GM12878 (cell line): ENCODE data around the gene PLCB4. TPM values are rescaled to one million over a fixed set of nuclear protein-coding genes. Genes with fewer than 3 reads are reported as not detected.

ENCODE experiments used
- ATAC-seq: fragments of 200-7000 bp; cut with Tn5 transposase; 3 replicates; pipeline ENCODE4 v1.9.1; 2020; ENCODE audit warnings: mild to moderate bottlenecking, moderate library complexity
- BruUV-seq: library from RNA; stranded (reverse); fragments of 400-500 nt; replicated peaks from 2 replicates; lab custom pipeline; 2021; lab: Mats Ljungman, UMichigan
- CTCF ChIA-PET: fragments of 300-600 bp; sonication (Branson Sonifier 250); formaldehyde crosslinking; extraction: SDS; loops from one replicate; lab custom pipeline; 2021; ENCODE audit warnings: inconsistent platforms; lab: Yijun Ruan, JAX
- POLR2A ChIA-PET: fragments of 350-600 bp; formaldehyde crosslinking; extraction: SDS; loops from one replicate; lab custom pipeline; 2021; ENCODE audit warnings: inconsistent platforms; lab: Charles Lee
- RAD21 ChIA-PET: fragments of 300-600 bp; sonication (Branson Sonifier 250); formaldehyde crosslinking; loops from one replicate; lab custom pipeline; 2023; ENCODE audit warnings: antibody characterized with exemption; ENCODE audit not compliant: unreplicated experiment; lab: Charles Lee
- SMC1A ChIA-PET: fragments of 300-600 bp; sonication (Branson Sonifier 250); formaldehyde crosslinking; loops from one replicate; lab custom pipeline; 2023; ENCODE audit not compliant: unreplicated experiment, uncharacterized antibody; lab: Charles Lee
- DNase-seq: peaks from one replicate; pipeline ENCODE4 v3.0.0-alpha.2; 2011; ENCODE audit warnings: low read depth, low spot score
- FAIRE-seq: peaks from 3 replicates; lab custom pipeline; 2011; peaks lifted over from hg19 to GRCh38; lab: Jason Lieb, UNC
- H2AFZ ChIP-seq: 2 replicates; pipeline ENCODE4 v1.6.0; 2011; ENCODE audit warnings: low read depth, low read length, control low read depth; ENCODE audit not compliant: control insufficient read depth
- H3K27ac ChIP-seq: 2 replicates; pipeline ENCODE4 v1.5.1; 2011; ENCODE audit warnings: control low read depth; ENCODE audit not compliant: control insufficient read depth, insufficient read depth
- H3K27me3 ChIP-seq, 2 experiments: replicated peaks in 1 of 2; 2 replicates each; pipeline versions ENCODE4 v1.6.0 to v1.6.1; 2011; ENCODE audit warnings: low read length in 1 of 2; ENCODE audit not compliant: control insufficient read depth in 2 of 2, insufficient read depth in 2 of 2
- H3K36me3 ChIP-seq, 2 experiments: 2 replicates each; pipeline ENCODE4 v1.5.1; 2011; ENCODE audit warnings: low read length in 1 of 2; ENCODE audit not compliant: control insufficient read depth in 2 of 2, insufficient read depth in 2 of 2
- H3K4me1 ChIP-seq: 2 replicates; pipeline ENCODE4 v1.6.1; 2011; ENCODE audit warnings: mild to moderate bottlenecking, low read length, moderate library complexity, mixed read lengths; ENCODE audit not compliant: control insufficient read depth, insufficient read depth
- H3K4me2 ChIP-seq: 2 replicates; pipeline ENCODE4 v1.6.0; 2011; ENCODE audit warnings: control low read depth; ENCODE audit not compliant: control insufficient read depth, insufficient read depth
- H3K4me3 ChIP-seq: fragments of 200-600 bp; sonication (generic); 2 replicates; pipeline ENCODE4 v1.5.1; 2016
- H3K79me2 ChIP-seq: 2 replicates; pipeline ENCODE4 v1.6.0; 2011; ENCODE audit warnings: low read length; ENCODE audit not compliant: control insufficient read depth, insufficient read depth
- H3K9ac ChIP-seq: 2 replicates; pipeline ENCODE4 v1.8.0; 2011; ENCODE audit warnings: low read length, control low read depth, mixed read lengths; ENCODE audit not compliant: control insufficient read depth, insufficient read depth
- H3K9me3 ChIP-seq: replicated peaks from 3 replicates; pipeline ENCODE4 v1.5.1; 2011; ENCODE audit warnings: mild to moderate bottlenecking, low read length; ENCODE audit not compliant: control insufficient read depth, insufficient read depth
- H4K20me1 ChIP-seq: 2 replicates; pipeline ENCODE4 v1.6.0; 2011; ENCODE audit not compliant: control insufficient read depth, insufficient read depth
- ASH2L ChIP-seq: fragments of 300-600, 200-600 bp; sonication (generic); IDR thresholded peaks from 2 replicates; pipeline ENCODE4 v1.6.1; 2017; ENCODE audit warnings: low read depth, mild to moderate bottlenecking, borderline replicate concordance
- BCL11A ChIP-seq: IDR thresholded peaks from 2 replicates; pipeline ENCODE4 v1.6.1; 2011; ENCODE audit warnings: low read depth, low read length
- BCLAF1 ChIP-seq: fragments of 450-650 bp; IDR thresholded peaks from 2 replicates; pipeline ENCODE4 v1.6.1; 2017; ENCODE audit warnings: antibody characterized with exemption, mild to moderate bottlenecking, moderate library complexity
- CHD4 ChIP-seq: fragments of 200-600 bp; sonication (generic); IDR thresholded peaks from 2 replicates; pipeline ENCODE4 v1.6.1; 2016; ENCODE audit warnings: mild to moderate bottlenecking
- FOS ChIP-seq: IDR thresholded peaks from 3 replicates; pipeline ENCODE4 v1.6.1; 2011; ENCODE audit warnings: borderline replicate concordance; ENCODE audit not compliant: insufficient read length; ENCODE audit errors: extremely low read depth
- MAX ChIP-seq: IDR thresholded peaks from 2 replicates; pipeline ENCODE4 v1.6.1; 2012; ENCODE audit warnings: low read depth, low read length, improper control_type of control experiment
- NFYA ChIP-seq: IDR thresholded peaks from 2 replicates; pipeline ENCODE4 v1.6.1; 2011; ENCODE audit warnings: low read depth, mild to moderate bottlenecking, low read length, improper control_type of control experiment, borderline replicate concordance
- PAX5 ChIP-seq: IDR thresholded peaks from 2 replicates; pipeline ENCODE4 v1.6.1; 2011; ENCODE audit warnings: low read depth, low read length, borderline replicate concordance
- RAD51 ChIP-seq: fragments of 450-650 bp; IDR thresholded peaks from 2 replicates; pipeline ENCODE4 v1.6.1; 2016; ENCODE audit warnings: moderate library complexity, mild to moderate bottlenecking, inconsistent platforms
- RELB ChIP-seq: fragments of 450-650 bp; IDR thresholded peaks from 2 replicates; pipeline ENCODE4 v1.6.1; 2017; ENCODE audit warnings: low read depth, mild to moderate bottlenecking, moderate library complexity
- USF2 ChIP-seq: IDR thresholded peaks from 2 replicates; pipeline ENCODE4 v1.6.1; 2011; ENCODE audit warnings: low read depth, low read length, improper control_type of control experiment, borderline replicate concordance
- ZBTB4 ChIP-seq: fragments of 450-650 bp; formaldehyde crosslinking; IDR thresholded peaks from 2 replicates; pipeline ENCODE4 v1.4.0; 2022; ENCODE audit warnings: mild to moderate bottlenecking, moderate library complexity
- ZNF24 ChIP-seq: fragments of 450-650 bp; IDR thresholded peaks from 2 replicates; pipeline ENCODE4 v1.6.1; 2017; ENCODE audit warnings: antibody characterized with exemption, mild to moderate bottlenecking
- ZNF274 ChIP-seq: IDR thresholded peaks from one replicate; pipeline ENCODE4 v1.8.0; 2011; ENCODE audit not compliant: insufficient read length, insufficient read depth
- WGBS: methylation state at CpG from one replicate; pipeline ENCODE4 v1.1.6; 2016; ENCODE audit warnings: low lambda C conversion rate; ENCODE audit not compliant: insufficient replicate concordance, insufficient coverage; ENCODE audit errors: missing lambda C conversion rate; 5-methylcytosine and 5-hydroxymethylcytosine counted together
- in situ Hi-C: fragments of 300-500 bp; cut with MboI; formaldehyde crosslinking; loops from 9 replicates; pipeline ENCODE4 v1.14.3; 2018; ENCODE audit warnings: mixed read lengths
- intact Hi-C: fragments of 100-400 bp; cut with micrococcal nuclease; formaldehyde crosslinking; loops from one replicate; pipeline ENCODE4 v1.14.2; 2022; ENCODE audit not compliant: unreplicated experiment
- polyA plus RNA-seq, 11 experiments: library from polyadenylated mRNA; depleted of rRNA in 4 of 11; unstranded in 6 of 11; stranded (reverse) in 5 of 11; fragments of >200 nt; fragmentation: Nextera tagmentation in 4 of 11; fragmentation: Illumina TruSeq in 1 of 11; extraction: Ambion mirVana in 4 of 11; extraction: Trizol in 1 of 11; gene quantifications; 1 replicate in 1 of 11; 2 replicates in 10 of 11; pipeline versions ENCODE4 v1.2.1 to v1.2.3, GENCODE V29; 2011 to 2016; ENCODE audit warnings: inconsistent platforms in 2 of 11, missing spikeins in 2 of 11, low read depth in 1 of 11
- total RNA-seq, 4 experiments: library from RNA; depleted of rRNA in 3 of 4; stranded (reverse); fragments of >200 nt in 3 of 4; fragmentation: Illumina TruSeq in 1 of 4; extraction: Trizol in 1 of 4; gene quantifications; 2 replicates each; pipeline versions ENCODE4 v1.2.1 to v1.2.3, GENCODE V29; 2013 to 2021

Gene PLCB4
- total and polyA plus RNA-seq, 10 of the 15 experiments (the other 5 are each of a cell fraction or from before 2014, with no cell fraction given), result not detected

GRCh38 chr20:9241721-9242427 lies 173.0 kb downstream of the PLCB4 start:
- CTCF ChIA-PET, result no interaction called here
- FAIRE-seq (no peak), DNase-seq (no peak)
- POLR2A ChIA-PET, result no interaction called here
- H3K9ac ChIP-seq, result no peak overlapping the region
- H3K36me3 ChIP-seq, result no peaks in the 10 kb centered on the region
- no peaks in the 10 kb centered on the region for H3K79me2 ChIP-seq
- no peaks in the 10 kb centered on the region for H4K20me1 ChIP-seq
- H3K27ac ChIP-seq, result no peak overlapping the region
- no peaks in the 10 kb centered on the region for H3K9me3 ChIP-seq
- TF ChIP-seq MAX (no peak), FOS (no peak), USF2 (no peak), ZNF274 (no peak), ASH2L (no peak), RAD51 (no peak), BCLAF1 (no peak), NFYA (no peak), ZNF24 (no peak), ZBTB4 (no peak), PAX5 (no peak), CHD4 (no peak), RELB (no peak), BCL11A (no peak)
- TF ChIP-seq, all 136 proteins: peak for 0
- no TSS peak for BruUV-seq
- H2AFZ ChIP-seq, result no peak overlapping the region
- intact Hi-C loops, result no loop called here
- H3K4me1 ChIP-seq, result no peaks in the 10 kb centered on the region
- H3K27me3 ChIP-seq, result no peaks in the 10 kb centered on the region
- no peak overlapping the region for H3K4me2 ChIP-seq
- no peak overlapping the region for H3K4me3 ChIP-seq
- no peak for ATAC-seq
- 17% methylated on average over 3 of the region's 3 CpGs for WGBS
- SMC1A ChIA-PET, result no interaction called here
- RAD21 ChIA-PET, result no interaction called here
- in situ Hi-C loops, result no loop called here
